Liver (tissue), 9 donors: Measurements from ENCODE around the gene CFP. TPM values are rescaled to one million over a fixed set of nuclear protein-coding genes. Genes with fewer than 3 reads are reported as not detected.

Experiments used
- DNase-seq: peaks from one replicate; pipeline ENCODE4 v3.0.0-alpha.2; 2017; ENCODE audit warnings: low spot score
- H3K27ac ChIP-seq, 2 donors: one replicate each; pipeline ENCODE4 v1.7.0; 2013; ENCODE audit warnings: inconsistent platforms in 2 of 2, low read length in 2 of 2, control low read depth in 1 of 2, low read depth in 1 of 2, mild to moderate bottlenecking in 1 of 2
- H3K27me3 ChIP-seq, 4 donors: one replicate each; pipeline versions ENCODE4 v1.6.1 to v1.7.0; 2013; ENCODE audit warnings: low read length in 3 of 4, inconsistent platforms in 1 of 4, mild to moderate bottlenecking in 1 of 4, moderate library complexity in 1 of 4; ENCODE audit not compliant: control insufficient read depth in 4 of 4, insufficient read depth in 4 of 4
- H3K36me3 ChIP-seq, 4 donors: one replicate each; pipeline versions ENCODE4 v1.6.1 to v1.7.0; 2013; ENCODE audit warnings: low read length in 3 of 4, mild to moderate bottlenecking in 3 of 4, low read depth in 1 of 4, moderate library complexity in 1 of 4; ENCODE audit not compliant: control insufficient read depth in 4 of 4, insufficient read depth in 3 of 4
- H3K4me1 ChIP-seq, 4 donors: one replicate each; pipeline versions ENCODE4 v1.6.1 to v1.7.0; 2013; ENCODE audit warnings: low read length in 3 of 4, mild to moderate bottlenecking in 3 of 4, moderate library complexity in 1 of 4; ENCODE audit not compliant: control insufficient read depth in 4 of 4, insufficient read depth in 4 of 4
- H3K4me3 ChIP-seq, 3 donors: one replicate each; pipeline versions ENCODE4 v1.6.1 to v1.7.0; 2013; ENCODE audit warnings: low read length in 3 of 3, control low read depth in 1 of 3, low read depth in 1 of 3, mild to moderate bottlenecking in 1 of 3
- H3K9ac ChIP-seq, 2 donors: one replicate each; pipeline ENCODE4 v1.7.0; 2013; ENCODE audit warnings: low read length in 2 of 2, mild to moderate bottlenecking in 2 of 2, moderate library complexity in 2 of 2, control low read depth in 1 of 2, low read depth in 1 of 2
- H3K9me3 ChIP-seq, 4 donors: one replicate each; pipeline versions ENCODE4 v1.6.1 to v1.7.0; 2013; ENCODE audit warnings: low read length in 3 of 4; ENCODE audit not compliant: control insufficient read depth in 4 of 4
- CTCF ChIP-seq: fragments of 150-350 bp; IDR thresholded peaks from 2 replicates; pipeline ENCODE4 v1.5.1; 2017; ENCODE audit warnings: improper control_type of control experiment, low read depth, low read length; ENCODE audit not compliant: missing input control
- FOXA2 ChIP-seq: IDR thresholded peaks from 2 replicates; pipeline ENCODE4 v1.6.1; 2016; ENCODE audit warnings: antibody characterized with exemption
- GABPA ChIP-seq, 2 donors: IDR thresholded peaks in 1 of 2; conservative IDR thresholded peaks in 1 of 2; 2 replicates each; pipeline ENCODE4 v1.6.1; 2016; ENCODE audit warnings: antibody characterized with exemption in 2 of 2, mild to moderate bottlenecking in 1 of 2, moderate library complexity in 1 of 2
- HNF4A ChIP-seq, 2 donors: conservative IDR thresholded peaks; 2 replicates each; pipeline ENCODE4 v1.6.1; 2016; ENCODE audit warnings: antibody characterized with exemption in 2 of 2, mild to moderate bottlenecking in 2 of 2
- RAD21 ChIP-seq, 2 donors: IDR thresholded peaks; 2 replicates each; pipeline ENCODE4 v1.6.1; 2016; ENCODE audit warnings: antibody characterized with exemption in 2 of 2, mild to moderate bottlenecking in 2 of 2
- RXRA ChIP-seq, 2 donors: IDR thresholded peaks; 2 replicates each; pipeline ENCODE4 v1.6.1; 2017 to 2018; ENCODE audit warnings: antibody characterized with exemption in 2 of 2, mild to moderate bottlenecking in 1 of 2
- SP1 ChIP-seq: IDR thresholded peaks from 2 replicates; pipeline ENCODE4 v1.6.1; 2018; ENCODE audit warnings: antibody characterized with exemption, mild to moderate bottlenecking
- ZBTB33 ChIP-seq: IDR thresholded peaks from 2 replicates; pipeline ENCODE4 v1.6.1; 2016; ENCODE audit warnings: antibody characterized with exemption
- WGBS: extraction: QIAGEN DNeasy Blood & Tissue Kit; methylation state at CpG from one replicate; pipeline ENCODE4 v1.1.7; 2013; 5-methylcytosine and 5-hydroxymethylcytosine counted together
- polyA plus RNA-seq, 2 donors: library from polyadenylated mRNA; stranded (reverse) in 1 of 2; unstranded in 1 of 2; fragments of 200-250 nt in 1 of 2; fragments of >200 nt in 1 of 2; fragmentation: Nextera tagmentation in 1 of 2; extraction: Ambion mirVana in 1 of 2; gene quantifications; one replicate each; pipeline versions ENCODE4 v1.2.1 to v1.2.3, GENCODE V29; 2013 to 2015
- total RNA-seq, 2 donors: library from RNA; depleted of rRNA; stranded (reverse); fragments of >200 nt; gene quantifications; one replicate each; pipeline ENCODE4 v1.2.3, GENCODE V29; 2014
- donor health status: healthy.
- donor health status: healthy.
- donor health status: healthy.
- donor health status: healthy.
- donor health status: healthy.

The CFP gene
- total and polyA plus RNA-seq, 4 donors, result 10.0 to 26.0 (median 16.6) TPM

DNA sequence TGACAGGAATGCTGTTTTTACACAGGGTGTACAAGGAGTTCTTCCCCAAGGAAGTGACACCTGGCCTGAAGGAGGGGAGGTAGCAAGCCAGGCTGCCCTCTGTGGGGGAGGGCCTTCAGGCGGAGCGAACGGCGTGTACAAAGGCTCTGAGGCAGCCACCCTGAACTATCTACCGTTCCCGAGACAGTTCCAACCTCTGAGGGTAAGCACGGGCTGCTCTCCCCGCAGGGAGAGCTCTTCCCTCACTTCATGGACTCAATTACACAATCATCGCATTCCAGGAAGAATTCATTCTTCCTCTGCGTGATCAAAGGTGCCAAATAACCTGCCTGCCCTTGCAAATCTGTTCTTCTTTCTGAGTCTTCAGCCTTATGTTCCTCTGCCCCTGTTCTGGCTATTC lies 15.8 kb upstream of the CFP start:
- Histone ChIP-seq H3K4me1 (peaks cover 3 to 36% (median 12%) of the 10 kb centered on the region in 4 donors), H3K9me3 (peaks cover 0 to 2% (median 0%) of the 10 kb centered on the region in 4 donors), H3K27me3 (no peaks in the 10 kb centered on the region), H3K27ac (peak overlapping the region; percentile 70 to 86), H3K9ac (no peak overlapping the region), H3K4me3 (no peak overlapping the region), H3K36me3 (peaks cover 0 to 11% (median 7%) of the 10 kb centered on the region in 4 donors)
- WGBS, result 30% methylated on average over 10 of the region's 10 CpGs
- peak in 1 of 2 donors; percentile 43 for TF ChIP-seq RXRA (IDR thresholded peaks at IDR 0.05)
- peak in 1 of 2 donors; percentile 39 for TF ChIP-seq HNF4A (conservative IDR thresholded peaks at IDR 0.05)
- TF ChIP-seq FOXA2, result no peak
- TF ChIP-seq SP1, result no peak
- TF ChIP-seq GABPA (IDR thresholded peaks at IDR 0.05 in 1 of 2, conservative IDR thresholded peaks at IDR 0.05 in 1 of 2), result no peak
- DNase-seq, result no peak

DNA sequence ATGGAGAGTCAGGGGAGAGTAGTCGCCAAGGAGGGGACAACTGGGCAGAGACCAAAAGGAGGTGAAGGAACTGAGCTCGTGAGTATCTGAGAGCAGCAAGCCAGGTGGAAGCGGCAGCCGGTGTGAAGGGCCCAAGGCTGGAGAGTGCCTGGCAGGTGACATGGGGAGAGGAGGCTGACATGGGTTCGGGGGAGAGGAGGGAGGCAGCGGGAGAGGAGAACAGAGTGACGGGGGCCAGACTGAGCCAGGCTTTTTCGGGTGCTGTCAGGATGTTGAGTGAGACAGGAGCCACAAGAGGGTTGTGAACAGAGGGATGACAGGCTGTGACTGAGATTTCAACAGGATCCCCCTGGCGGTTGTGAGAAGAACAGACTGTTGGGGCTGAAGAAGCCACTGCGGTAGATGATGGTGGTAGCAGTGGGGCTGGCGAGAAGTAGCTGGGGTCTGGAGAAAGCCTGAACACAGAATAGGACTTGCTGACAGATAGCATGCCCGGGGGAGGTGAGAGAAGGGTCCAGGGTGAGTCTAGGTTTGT lies 14.9 kb upstream of the CFP start:
- H3K9ac ChIP-seq, result no peak overlapping the region
- peak overlapping the region in 1 of 2 donors; percentile 12 for H3K27ac ChIP-seq
- TF ChIP-seq RAD21 (IDR thresholded peaks at IDR 0.05) (peak in 1 of 2 donors; percentile 62), ZBTB33 (no peak), CTCF (peak; percentile 18)
- peaks cover 0 to 20% (median 13%) of the 10 kb centered on the region in 4 donors for H3K36me3 ChIP-seq
- H3K4me3 ChIP-seq, result no peak overlapping the region
- DNase-seq, result no peak
- no peaks in the 10 kb centered on the region for H3K27me3 ChIP-seq
- 77% methylated on average over 12 of the region's 12 CpGs for WGBS
- peaks cover 3 to 36% (median 12%) of the 10 kb centered on the region in 4 donors for H3K4me1 ChIP-seq
- H3K9me3 ChIP-seq, result peaks cover 0 to 2% (median 1%) of the 10 kb centered on the region in 4 donors

DNA sequence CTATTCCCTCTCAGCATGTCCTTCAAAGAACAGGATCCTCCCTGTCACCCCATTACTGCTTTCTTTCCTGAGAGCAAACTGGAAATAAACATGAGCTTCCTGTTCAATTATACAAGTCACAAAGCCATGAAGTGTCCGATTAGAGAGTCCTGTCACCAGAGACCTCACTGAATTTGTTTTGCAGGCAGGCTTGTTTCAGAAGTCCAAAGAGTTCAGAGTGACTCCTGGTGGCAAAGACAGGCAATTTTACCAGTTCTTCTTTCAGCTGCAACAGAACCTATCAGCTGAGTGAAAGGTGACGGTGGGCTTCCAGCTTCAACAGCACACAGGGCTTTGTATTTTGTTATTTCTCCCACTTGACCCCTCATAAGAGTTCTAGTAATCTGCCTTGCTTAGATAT lies 14.2 kb upstream of the CFP start:
- TF ChIP-seq RAD21 (IDR thresholded peaks at IDR 0.05), result peak; percentile 68 to 76
- TF ChIP-seq GABPA (IDR thresholded peaks at IDR 0.05 in 1 of 2, conservative IDR thresholded peaks at IDR 0.05 in 1 of 2), result no peak
- peak; percentile 33 for TF ChIP-seq CTCF
- peaks cover 2 to 27% (median 17%) of the 10 kb centered on the region in 4 donors for H3K36me3 ChIP-seq
- H3K27me3 ChIP-seq, result no peaks in the 10 kb centered on the region
- H3K27ac ChIP-seq, result peak overlapping the region in 1 of 2 donors; percentile 37
- H3K9ac ChIP-seq, result no peak overlapping the region
- peaks cover 0 to 6% (median 1%) of the 10 kb centered on the region in 4 donors for H3K9me3 ChIP-seq
- WGBS, result 24% methylated on average over 2 of the region's 2 CpGs
- peaks cover 3 to 31% (median 11%) of the 10 kb centered on the region in 4 donors for H3K4me1 ChIP-seq
- no peak for DNase-seq
- no peak overlapping the region for H3K4me3 ChIP-seq
